ENCODE measurements around the gene TNPO2.

Gene TNPO2

GRCh38 chr19:12695514-12695913 lies 28.2 kb downstream of the TNPO2 start:
- Histone ChIP-seq H3K36me3 (ENCODE audit: control insufficient read depth in 2 of 2, insufficient read depth in 1 of 2, low read length in 2 of 2) (peaks cover 12 to 43% of the 10 kb centered on the region in 2 experiments), H3K9me3 (ENCODE audit: control insufficient read depth, insufficient read depth, low read depth, low read length) (no peaks in the 10 kb centered on the region), H3K4me3 (ENCODE audit: low read depth, low read length) (peak overlapping the region; percentile 84), H3K4me1 (ENCODE audit: control insufficient read depth, insufficient read depth, low read length) (no peaks in the 10 kb centered on the region), H3K27ac (ENCODE audit: extremely low read depth, low read depth, low read length) (no peak overlapping the region)
- TF ChIP-seq SCRT2 (tag by site-specific recombination; IDR thresholded peaks at IDR 0.05) (peak; percentile 75), ZNF561 (tag by site-specific recombination; IDR thresholded peaks at IDR 0.05; ENCODE audit: borderline replicate concordance) (no peak)
- ChIA-PET POLR2A (interaction anchor here (2.1 to 2.7 kb wide), 2 partner anchors 11 to 27 kb away, joined by 6 to 19 read pairs; partner anchors contain the start of gene TNPO2), CTCF (interaction anchor here (0.5 to 0.8 kb wide), 3 partner anchors 81 to 189 kb away, joined by 3 to 5 read pairs (median 3); partner anchors contain the start of gene RNASEH2A)

- H3K36me3 ChIP-seq (ENCODE audit: control insufficient read depth in 2 of 2, insufficient read depth in 1 of 2, low read length in 2 of 2) = peaks cover 12 to 39% of the 10 kb centered on the region in 2 experiments
- CTCF ChIA-PET = interaction anchor here (0.5 to 0.6 kb wide), 2 partner anchors 111 to 189 kb away, joined by 3 to 5 read pairs; partner anchors contain the start of gene RNASEH2A
- no peak for TF ChIP-seq ZSCAN30 (tag by site-specific recombination; IDR thresholded peaks at IDR 0.05)
- TF ChIP-seq YY1 (tag by site-specific recombination; IDR thresholded peaks at IDR 0.05) = no peak
- TF ChIP-seq ZNF324 (tag by site-specific recombination; IDR thresholded peaks at IDR 0.05) = no peak
- TF ChIP-seq CTCF (tag by site-specific recombination; IDR thresholded peaks at IDR 0.05) = no peak
- no peak for TF ChIP-seq PRDM1 (tag by site-specific recombination; IDR thresholded peaks at IDR 0.05)
- no peak for TF ChIP-seq ZNF114 (tag by site-specific recombination; IDR thresholded peaks at IDR 0.05)
- TF ChIP-seq ZNF501 (tag by site-specific recombination; IDR thresholded peaks at IDR 0.05) = no peak
- TF ChIP-seq ZBTB20 (tag by site-specific recombination; IDR thresholded peaks at IDR 0.05) = no peak
- no peak for TF ChIP-seq INSM2 (tag by site-specific recombination; IDR thresholded peaks at IDR 0.05)
- TF ChIP-seq SALL2 (tag by site-specific recombination; IDR thresholded peaks at IDR 0.05; ENCODE audit: borderline replicate concordance) = no peak
- H3K27ac ChIP-seq (ENCODE audit: extremely low read depth, low read depth, low read length) = no peak overlapping the region
- H3K4me3 ChIP-seq (ENCODE audit: low read depth, low read length) = no peak overlapping the region
- no peaks in the 10 kb centered on the region for H3K9me3 ChIP-seq (ENCODE audit: control insufficient read depth, insufficient read depth, low read depth, low read length)
- POLR2A ChIA-PET = interaction anchor here (2.1 kb wide), 1 partner anchor 11 kb away, joined by 6 read pairs; no protein-coding TSS in a partner anchor
- H3K4me1 ChIP-seq (ENCODE audit: control insufficient read depth, insufficient read depth, low read length) = no peaks in the 10 kb centered on the region
These were observed 28.6 kb downstream of the TNPO2 start for GRCh38 chr19:12695096-12695495.

- H3K9me3 ChIP-seq (ENCODE audit: control insufficient read depth, insufficient read depth, low read depth, low read length) = no peaks in the 10 kb centered on the region
- H3K4me1 ChIP-seq (ENCODE audit: control insufficient read depth, insufficient read depth, low read length) = no peaks in the 10 kb centered on the region
- no peak overlapping the region for H3K4me3 ChIP-seq (ENCODE audit: low read depth, low read length)
- CTCF ChIA-PET = no interaction called here
- no peak overlapping the region for H3K27ac ChIP-seq (ENCODE audit: extremely low read depth, low read depth, low read length)
- H3K36me3 ChIP-seq (ENCODE audit: control insufficient read depth in 2 of 2, insufficient read depth in 1 of 2, low read length in 2 of 2) = peaks cover 12 to 37% of the 10 kb centered on the region in 2 experiments
- POLR2A ChIA-PET = no interaction called here
- TF ChIP-seq ZNF768 (tag by site-specific recombination; IDR thresholded peaks at IDR 0.05) (no peak), ZNF707 (tag by site-specific recombination; IDR thresholded peaks at IDR 0.05) (no peak), ZNF423 (tag by site-specific recombination; IDR thresholded peaks at IDR 0.05) (no peak), ZNF560 (tag by site-specific recombination; IDR thresholded peaks at IDR 0.05; ENCODE audit: borderline replicate concordance) (no peak), ZNF510 (tag by site-specific recombination; IDR thresholded peaks at IDR 0.05; ENCODE audit: insufficient replicate concordance) (no peak), ZNF311 (tag by site-specific recombination; IDR thresholded peaks at IDR 0.05; ENCODE audit: borderline replicate concordance) (no peak), ZNF670 (tag by site-specific recombination; IDR thresholded peaks at IDR 0.05; ENCODE audit: low read depth) (no peak), GFI1B (tag by site-specific recombination; IDR thresholded peaks at IDR 0.05) (no peak), ZNF433 (tag by site-specific recombination; IDR thresholded peaks at IDR 0.05; ENCODE audit: low read depth) (no peak), OSR2 (tag by site-specific recombination; IDR thresholded peaks at IDR 0.05) (no peak), ZNF23 (tag by site-specific recombination; IDR thresholded peaks at IDR 0.05; ENCODE audit: borderline replicate concordance) (no peak), ZNF558 (tag by site-specific recombination; IDR thresholded peaks at IDR 0.05) (no peak), REPIN1 (tag by site-specific recombination; IDR thresholded peaks at IDR 0.05; ENCODE audit: low read depth) (no peak), ZNF639 (tag by site-specific recombination; IDR thresholded peaks at IDR 0.05) (no peak), ZNF132 (tag by site-specific recombination; IDR thresholded peaks at IDR 0.05; ENCODE audit: borderline replicate concordance) (no peak)
These were observed 29.1 kb downstream of the TNPO2 start for GRCh38 chr19:12694641-12695040.
